ENCODE results near the gene KCNE3. TPM values are rescaled to one million over a fixed set of nuclear protein-coding genes. Genes with fewer than 3 reads are reported as not detected.
A peak's percentile ranks its signal among the peaks of the same experiment; 100 is the strongest.

KCNE3 gene
- total and polyA plus RNA-seq, 2 of the 13 experiments (the other 11 are each of a cell fraction or from before 2014, with no cell fraction given): 0.33 to 2.2 TPM

DNA sequence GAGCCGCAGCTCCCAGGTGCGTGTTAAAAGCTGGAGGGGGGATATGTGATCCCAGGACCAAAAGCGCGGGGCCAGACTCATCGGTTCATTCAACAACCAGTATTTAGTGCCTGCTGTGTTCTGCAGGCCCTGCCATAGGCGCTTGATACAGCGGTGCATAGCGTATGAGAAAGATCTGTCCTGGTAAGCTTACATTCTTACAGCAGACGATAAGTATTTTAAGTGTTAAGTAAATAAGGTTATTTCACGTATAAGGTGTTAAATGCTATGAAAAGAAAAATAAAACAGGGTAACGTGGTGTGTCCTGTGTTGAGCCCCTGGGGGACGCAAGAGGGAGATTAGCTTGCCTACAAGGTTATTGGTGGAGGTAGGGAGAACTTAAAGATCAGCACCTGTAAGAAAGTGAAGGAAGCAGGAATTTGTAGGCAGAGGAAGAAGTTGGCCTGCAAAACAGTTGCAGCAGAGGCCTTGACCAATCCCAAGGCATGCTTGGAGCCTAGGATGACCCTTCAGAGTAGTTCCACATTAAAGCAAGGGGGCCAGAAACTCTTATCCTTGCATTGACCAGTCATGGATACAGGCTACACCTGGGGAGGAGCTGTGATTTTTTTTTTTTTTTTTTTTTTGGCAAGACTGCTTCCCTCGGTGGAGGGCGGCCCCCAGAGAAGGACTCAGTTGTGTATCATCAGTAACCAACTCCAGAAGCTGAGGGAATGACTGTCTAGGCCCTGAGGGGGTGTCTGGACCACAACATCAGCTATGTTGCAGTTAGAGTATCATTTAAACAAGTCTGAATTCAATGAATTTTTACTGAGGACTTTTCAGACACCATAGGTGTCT, 26.7 kb upstream of the KCNE3 start (continued):
- TF ChIP-seq SPEN (CRISPR knock-in tag; IDR thresholded peaks at IDR 0.05; ENCODE audit: low read depth) (no peak), ZNF674 (CRISPR knock-in tag; IDR thresholded peaks at IDR 0.05; ENCODE audit: low read depth) (0 out of 2 replicates have a peak, but pooled peaks have one; percentile 4)

- Histone ChIP-seq H3K4me3 (replicated peaks in 1 of 3; ENCODE audit: insufficient read depth in 1 of 3, low read depth in 2 of 3, low read length in 3 of 3) (peak within 1 kb of the TSS; percentile 73 to 86 (median 80)), H2AFZ (ENCODE audit: low read length) (peak within 1 kb of the TSS; percentile 72), H3K4me1 (ENCODE audit: insufficient read depth, low read length) (peaks cover 11% of the 10 kb centered on the region), H3K4me2 (ENCODE audit: low read depth, low read length) (peak within 1 kb of the TSS; percentile 100), H3K27me3 (ENCODE audit: control insufficient read depth in 1 of 2, insufficient read depth in 2 of 2, low read length in 2 of 2) (no peaks in the 10 kb centered on the region; a peak in 1 of 5 replicates), H3K9ac (ENCODE audit: insufficient read depth, low read depth, low read length) (peak within 1 kb of the TSS; percentile 91), H3K9me3 (ENCODE audit: low read length) (no peaks in the 10 kb centered on the region), H4K20me1 (ENCODE audit: insufficient read depth, low read length) (no peaks in the 10 kb centered on the region), H3K27ac (ENCODE audit: extremely low read length, insufficient read depth, low read length) (peak within 1 kb of the TSS; percentile 92), H3K36me3 (replicated peaks in 1 of 2; ENCODE audit: control insufficient read depth in 1 of 2, insufficient read depth in 2 of 2, low read length in 2 of 2) (no peaks in the 10 kb centered on the region), H3K79me2 (ENCODE audit: insufficient read depth, low read length) (no peaks in the 10 kb centered on the region)
- peak; percentile 99 for ATAC-seq
- DNase-seq (ENCODE audit: low spot score): peak; percentile 91
- in situ Hi-C loops (cut with HindIII; ENCODE audit: extremely low pct_ligation_motif_present, low pct_unique_long_range_greater_than_20kb): no loop called here
- ChIA-PET CTCF (ENCODE audit: low intra/inter-chr PET ratio, low total read pairs) (no interaction called here), POLR2A (interaction anchor here (0.9 to 2.7 kb wide), 13 partner anchors 10 to 511 kb away, joined by 3 to 52 read pairs (median 4); partner anchors contain the start of genes PGM2L1, POLD3 and UCP2)
- intact Hi-C loops (cut with micrococcal nuclease; ENCODE audit: unreplicated experiment): no loop called here
- no TSS peak for BruUV-seq (replicated peaks)
- FAIRE-seq: peak; percentile 66
- 4% methylated on average over 13 of the region's 94 CpGs for WGBS (ENCODE audit: low lambda C conversion rate)
- no peak for TF ChIP-seq FOXJ3 (CRISPR knock-in tag; IDR thresholded peaks at IDR 0.05; ENCODE audit: borderline replicate concordance)
- TF ChIP-seq ZBTB8A (CRISPR knock-in tag; IDR thresholded peaks at IDR 0.05; ENCODE audit: borderline replicate concordance, low read depth): no peak
- TF ChIP-seq SNAI1 (CRISPR knock-in tag; IDR thresholded peaks at IDR 0.05; ENCODE audit: borderline replicate concordance): no peak
- peak; percentile 91 for TF ChIP-seq TBX2 (CRISPR knock-in tag; IDR thresholded peaks at IDR 0.05; ENCODE audit: borderline replicate concordance)
- no peak for TF ChIP-seq BCLAF1 (IDR thresholded peaks at IDR 0.05)
- TF ChIP-seq SMAD3 (CRISPR knock-in tag; IDR thresholded peaks at IDR 0.05): no peak
- TF ChIP-seq BORCS8-MEF2B (CRISPR knock-in tag; IDR thresholded peaks at IDR 0.05): peak; percentile 89
- no peak; the same call in 1 of the 2 replicates for TF ChIP-seq ZFP41 (CRISPR knock-in tag; IDR thresholded peaks at IDR 0.05; ENCODE audit: borderline replicate concordance)
- peak; percentile 75; the same call in 1 of the 2 replicates for TF ChIP-seq RFXAP (CRISPR knock-in tag; IDR thresholded peaks at IDR 0.05; ENCODE audit: borderline replicate concordance)
- TF ChIP-seq ZNF879 (CRISPR knock-in tag; IDR thresholded peaks at IDR 0.05): 0 out of 2 replicates have a peak, but pooled peaks have one; percentile 65
- TF ChIP-seq, protein P1, sequence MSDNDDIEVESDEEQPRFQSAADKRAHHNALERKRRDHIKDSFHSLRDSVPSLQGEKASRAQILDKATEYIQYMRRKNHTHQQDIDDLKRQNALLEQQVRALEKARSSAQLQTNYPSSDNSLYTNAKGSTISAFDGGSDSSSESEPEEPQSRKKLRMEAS (IDR thresholded peaks at IDR 0.05): peak; percentile 90
- TF ChIP-seq MAFG (CRISPR knock-in tag; IDR thresholded peaks at IDR 0.05): no peak
- no peak for TF ChIP-seq PCBP1 (IDR thresholded peaks at IDR 0.05; ENCODE audit: borderline replicate concordance, low read depth, low read length)
- TF ChIP-seq PRPF4 (IDR thresholded peaks at IDR 0.05; ENCODE audit: low read depth, low read length, poor library complexity, severe bottlenecking): no peak
- TF ChIP-seq TMF1 (CRISPR knock-in tag; IDR thresholded peaks at IDR 0.05; ENCODE audit: low read depth): peak; percentile 92; the same call in 1 of the 2 replicates
- TF ChIP-seq ZNF17 (CRISPR knock-in tag; IDR thresholded peaks at IDR 0.05): no peak
- peak; percentile 64; the same call in 1 of the 2 replicates for TF ChIP-seq KMT2B (CRISPR knock-in tag; IDR thresholded peaks at IDR 0.05)
Measured at GRCh38 chr11:74492974-74493790, 25.8 kb upstream of the KCNE3 start, which contains the start of gene LIPT2. Gene LIPT2 (minus strand): TSS chr11:74493724. CDS start chr11:74493703, 21 bp downstream.

Measured in HepG2 (cell line).